PFSK-1 (cell line): ENCODE results near the gene FADS3.

ENCODE experiments used
- FOXP2 ChIP-seq: optimal IDR thresholded peaks from 2 replicates; pipeline ENCODE3; 2011; ENCODE audit warnings: borderline replicate concordance, control low read depth, inconsistent platforms; ENCODE audit not compliant: insufficient read depth; ENCODE audit errors: extremely low read length, extremely low read depth
- REST ChIP-seq, 2 experiments: IDR thresholded peaks; 2 replicates each; pipeline versions ENCODE4 v1.6.1 to v1.8.0; 2011 to 2012; ENCODE audit warnings: low read depth in 2 of 2, low read length in 2 of 2, control low read depth in 1 of 2, inconsistent platforms in 1 of 2, mild to moderate bottlenecking in 1 of 2, moderate library complexity in 1 of 2; ENCODE audit not compliant: insufficient read depth in 1 of 2

- TF ChIP-seq REST (IDR thresholded peaks at IDR 0.05; ENCODE audit: insufficient read depth in 1 of 2, low read depth in 2 of 2, low read length in 2 of 2) (no peak), FOXP2 (no peak)
These were observed 12.2 kb downstream of the FADS3 start for GRCh38 chr11:61879152-61879551.
